Neural progenitor cell (in vitro differentiated cells): ENCODE measurements around the gene POFUT2.

Experiments
- EZH2 ChIP-seq: fragments of 200-600 bp; sonication (generic); IDR thresholded peaks from 2 replicates; pipeline ENCODE4 v1.6.1; 2017; ENCODE audit warnings: antibody characterized with exemption, mild to moderate bottlenecking, moderate library complexity
- EZH2phosphoT487 ChIP-seq: fragments of 200-600 bp; sonication (generic); IDR thresholded peaks from 2 replicates; pipeline ENCODE4 v1.6.1; 2017; ENCODE audit warnings: antibody characterized with exemption
- TF ChIP-seq, protein P1 (sequence below): fragments of 200-600 bp; sonication (generic); IDR thresholded peaks from 2 replicates; pipeline ENCODE4 v1.5.1; 2017; ENCODE audit warnings: antibody characterized with exemption, mild to moderate bottlenecking

DNA sequence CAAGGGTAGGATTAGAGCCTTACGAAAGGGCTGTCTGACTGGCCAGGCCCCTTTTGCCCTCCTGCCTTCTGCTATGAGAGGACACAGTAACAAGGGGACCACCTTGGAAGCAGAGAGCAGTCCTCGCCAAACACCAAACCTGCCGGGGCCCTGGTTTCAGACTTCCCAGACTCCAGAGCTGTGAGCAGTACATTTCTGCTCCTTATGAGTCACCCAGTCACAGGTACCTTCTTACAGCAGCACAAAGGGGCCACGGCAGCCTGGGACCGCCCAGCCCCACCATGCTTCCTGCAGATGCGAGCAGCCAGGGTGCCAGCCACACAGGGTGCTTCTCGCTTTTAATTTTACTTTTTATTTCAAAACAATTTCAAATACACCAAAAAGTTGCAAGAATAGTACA is 17.2 kb upstream of the POFUT2 start:
- TF ChIP-seq, protein P1, sequence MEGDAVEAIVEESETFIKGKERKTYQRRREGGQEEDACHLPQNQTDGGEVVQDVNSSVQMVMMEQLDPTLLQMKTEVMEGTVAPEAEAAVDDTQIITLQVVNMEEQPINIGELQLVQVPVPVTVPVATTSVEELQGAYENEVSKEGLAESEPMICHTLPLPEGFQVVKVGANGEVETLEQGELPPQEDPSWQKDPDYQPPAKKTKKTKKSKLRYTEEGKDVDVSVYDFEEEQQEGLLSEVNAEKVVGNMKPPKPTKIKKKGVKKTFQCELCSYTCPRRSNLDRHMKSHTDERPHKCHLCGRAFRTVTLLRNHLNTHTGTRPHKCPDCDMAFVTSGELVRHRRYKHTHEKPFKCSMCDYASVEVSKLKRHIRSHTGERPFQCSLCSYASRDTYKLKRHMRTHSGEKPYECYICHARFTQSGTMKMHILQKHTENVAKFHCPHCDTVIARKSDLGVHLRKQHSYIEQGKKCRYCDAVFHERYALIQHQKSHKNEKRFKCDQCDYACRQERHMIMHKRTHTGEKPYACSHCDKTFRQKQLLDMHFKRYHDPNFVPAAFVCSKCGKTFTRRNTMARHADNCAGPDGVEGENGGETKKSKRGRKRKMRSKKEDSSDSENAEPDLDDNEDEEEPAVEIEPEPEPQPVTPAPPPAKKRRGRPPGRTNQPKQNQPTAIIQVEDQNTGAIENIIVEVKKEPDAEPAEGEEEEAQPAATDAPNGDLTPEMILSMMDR: no peak
- TF ChIP-seq EZH2: no peak
- TF ChIP-seq EZH2phosphoT487: no peak
